GM21390 (cell line): ENCODE results near the gene G6PD.

Experiments used
- ATAC-seq: cut with Tn5 transposase; IDR thresholded peaks from one replicate; pipeline ENCODE4 v1.9.1; 2021; ENCODE audit not compliant: unreplicated experiment

G6PD gene

GRCh38 chrX:154488336-154489075 is 58.1 kb downstream of the G6PD start:
- ATAC-seq, result no peak

DNA sequence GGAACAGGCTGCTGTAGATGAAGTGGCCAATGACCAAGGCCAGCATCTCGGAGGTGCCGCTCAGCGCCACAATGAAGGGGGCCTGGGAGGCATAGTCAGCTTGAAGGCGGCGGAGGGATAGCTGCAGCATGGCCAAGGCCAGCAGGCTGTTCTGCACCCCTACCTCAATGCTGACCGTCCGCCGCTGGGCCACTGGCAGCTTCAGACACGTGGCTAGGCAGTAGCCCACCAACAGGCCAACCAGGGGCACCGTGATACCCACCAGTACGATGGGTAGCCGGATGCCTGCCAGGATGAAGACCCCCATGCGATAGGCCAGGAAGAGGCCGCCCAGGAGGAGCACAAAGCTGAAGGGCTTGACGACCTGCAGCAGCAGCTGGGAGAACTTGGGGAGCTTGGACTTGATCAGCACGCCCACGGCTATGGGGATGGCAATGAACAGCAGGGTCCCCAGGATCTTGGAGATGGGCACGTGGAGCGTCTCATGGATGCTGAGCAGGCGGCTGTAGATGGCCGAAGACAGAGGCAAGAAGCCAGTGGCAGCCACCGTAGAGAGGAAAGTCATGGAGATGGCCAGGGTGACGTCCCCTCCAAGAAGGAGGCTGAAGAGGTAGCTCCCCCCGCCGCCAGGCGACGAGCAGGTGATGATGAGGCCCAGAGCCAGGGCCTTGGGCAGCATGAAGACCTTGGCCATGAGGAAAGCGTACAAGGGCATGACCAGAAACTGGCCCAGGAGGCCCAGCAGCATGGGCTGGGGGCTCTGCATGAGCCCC is 58.9 kb downstream of the G6PD start:
- no peak for ATAC-seq

GRCh38 chrX:154486396-154487207 is 60.0 kb downstream of the G6PD start, which contains the start of gene UBL4A:
UBL4A (minus strand) TSS chrX:154486615; CDS start chrX:154486584, 31 bp downstream.
- ATAC-seq, result no peak

- ATAC-seq, result no peak
Observed at GRCh38 chrX:154486052-154486395, 60.6 kb downstream of the G6PD start.

DNA sequence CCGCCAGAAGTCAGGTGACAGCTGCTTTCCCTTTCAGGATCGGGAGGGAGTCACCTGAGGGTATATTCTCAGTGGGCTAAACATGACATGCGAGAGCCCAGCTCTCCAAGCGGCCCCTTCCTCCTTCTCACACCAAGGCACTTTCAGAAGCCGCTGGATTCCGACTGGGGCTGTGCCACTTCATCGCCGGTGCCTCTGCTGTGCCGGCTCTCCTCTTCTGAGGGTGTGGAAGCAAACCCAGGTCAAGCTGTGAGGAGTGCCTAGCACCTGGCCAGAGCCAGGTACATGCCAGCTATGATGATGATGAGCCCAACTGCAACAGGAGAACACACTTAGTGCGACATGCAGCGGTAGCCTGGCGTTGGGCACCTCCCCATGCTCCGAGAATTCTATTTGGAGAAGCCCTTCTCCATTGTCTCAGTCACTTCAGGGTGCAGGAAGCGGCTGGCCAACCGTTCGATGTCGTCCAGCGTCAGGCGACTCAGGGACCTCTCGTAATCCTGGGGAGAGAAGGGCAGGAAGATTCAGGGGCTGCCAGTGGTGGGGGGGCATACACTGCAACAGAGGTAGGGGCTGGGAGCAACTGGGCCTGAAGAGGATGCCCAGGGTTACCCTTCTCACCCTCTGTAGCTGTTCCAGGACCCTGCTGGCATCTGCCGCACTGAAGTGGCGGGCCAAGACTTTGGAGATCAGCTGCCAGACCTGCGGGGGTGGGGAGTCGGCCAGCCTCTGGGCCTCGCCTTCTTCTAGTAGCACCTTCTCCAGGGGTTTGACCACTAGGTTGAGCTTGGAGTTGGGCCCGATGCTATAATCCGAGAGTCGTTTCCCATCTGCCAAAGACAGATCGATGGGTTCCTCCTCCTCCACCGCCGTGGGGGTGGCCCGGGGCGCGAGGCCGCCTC is 61.2 kb downstream of the G6PD start:
- no peak for ATAC-seq

GRCh38 chrX:154484255-154485149 is 62.1 kb downstream of the G6PD start:
- ATAC-seq, result no peak

GRCh38 chrX:154483325-154483724 is 63.3 kb downstream of the G6PD start:
- no peak for ATAC-seq

DNA sequence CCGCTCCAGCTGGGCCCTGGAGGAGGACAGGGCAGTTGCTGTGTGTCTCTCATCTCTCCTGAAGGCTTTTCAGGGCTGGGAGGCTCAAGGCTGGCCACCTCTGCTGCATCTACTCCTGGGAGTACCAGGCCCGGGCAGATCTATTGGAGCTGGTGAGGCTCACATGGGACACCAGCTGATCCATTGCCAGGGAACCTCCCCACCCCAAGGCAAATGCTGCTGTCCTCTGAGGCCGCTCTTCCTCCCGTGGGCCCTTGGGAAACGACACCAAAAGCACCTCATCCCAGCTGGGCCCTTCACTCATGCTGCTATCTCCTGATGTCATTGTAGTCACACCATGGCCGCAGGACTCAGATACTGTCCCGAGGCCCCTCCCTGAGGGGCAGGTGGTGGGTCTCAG is 63.9 kb downstream of the G6PD start:
- ATAC-seq, result no peak

GRCh38 chrX:154481911-154482601 is 64.6 kb downstream of the G6PD start:
- ATAC-seq, result no peak
